Activated CD4-positive, CD25-positive, alpha-beta regulatory T cell treated with anti-CD3 and anti-CD28 coated beads, Interleukin-2, amount 50 U/mL, for 72 hours (primary cell): ENCODE results near the gene PXYLP1.
"Not testable (repeated sequence)": the region's sequence is repeated elsewhere in the genome, so short reads cannot be mapped to it uniquely, and the experiment has no call there.

Experiments
- DNase-seq: peaks from one replicate; pipeline ENCODE4 v3.0.0; 2021

The PXYLP1 gene

DNA sequence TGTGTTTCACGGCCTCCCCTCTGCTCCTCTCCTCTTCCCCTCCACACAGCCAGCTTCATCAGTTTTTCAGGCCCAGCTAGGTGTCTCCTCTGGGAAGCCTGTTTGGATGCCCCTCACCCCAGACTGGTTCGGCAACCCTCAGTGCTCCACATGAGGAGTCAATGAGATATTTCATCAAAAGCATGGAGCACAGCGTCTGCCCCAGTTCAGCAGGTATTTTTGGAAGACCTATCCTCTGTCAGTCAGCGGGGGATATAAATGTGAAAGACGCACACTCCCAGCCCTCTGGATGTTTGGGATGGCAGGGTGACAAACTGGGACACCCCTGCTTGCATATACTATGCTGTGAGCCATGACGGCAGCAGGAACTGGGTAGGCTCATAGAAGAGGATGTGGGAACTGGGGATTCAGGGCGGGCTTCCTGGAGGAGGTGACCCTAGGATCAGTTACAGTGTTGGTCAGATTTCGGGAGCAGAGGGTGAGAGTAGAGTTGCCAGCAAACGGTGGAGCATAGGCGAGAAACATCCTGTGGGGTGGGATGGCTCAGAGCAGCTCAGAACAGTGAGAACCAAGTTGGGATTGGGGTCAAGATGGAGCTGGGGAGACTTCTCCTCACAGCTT lies 42.9 kb downstream of the PXYLP1 start:
- DNase-seq = no peak

DNA sequence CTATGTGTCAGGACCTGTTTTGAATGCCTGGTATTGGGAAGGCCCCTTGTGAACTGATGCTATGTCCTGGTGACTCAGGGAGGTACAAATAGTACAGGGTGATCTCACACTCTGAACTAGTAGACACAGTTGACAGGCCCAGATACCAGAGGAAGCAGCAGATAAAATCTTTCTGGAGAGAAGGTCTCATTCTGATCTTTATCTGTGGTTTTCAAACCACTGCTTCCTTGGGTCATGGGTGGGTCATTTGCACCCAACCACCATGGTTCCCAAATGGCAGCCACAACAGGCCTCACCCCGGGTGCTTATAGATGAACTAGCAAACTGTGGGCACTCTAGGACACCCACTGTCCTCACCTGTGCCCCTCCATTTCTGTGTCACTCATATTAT lies 43.4 kb downstream of the PXYLP1 start:
- DNase-seq = no peak

DNA sequence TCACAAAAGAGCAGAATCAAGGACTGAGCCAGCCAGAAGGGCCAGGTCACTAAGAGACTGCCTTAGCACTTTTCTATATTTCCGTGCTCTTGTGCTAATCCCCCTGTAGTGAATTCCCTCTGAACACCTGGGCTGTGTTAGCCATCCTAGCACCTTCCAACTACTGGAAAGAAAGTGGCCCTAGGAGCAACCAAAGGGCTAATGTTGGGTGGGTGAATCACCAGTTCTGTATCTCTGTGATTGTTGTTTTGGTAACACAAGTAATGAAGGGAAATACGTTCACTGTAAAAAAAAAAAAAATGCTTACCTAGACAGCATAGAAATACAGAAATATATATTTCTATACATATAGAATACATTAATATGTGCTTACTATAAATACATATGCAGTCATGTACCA lies 43.9 kb downstream of the PXYLP1 start:
- no peak for DNase-seq

DNA sequence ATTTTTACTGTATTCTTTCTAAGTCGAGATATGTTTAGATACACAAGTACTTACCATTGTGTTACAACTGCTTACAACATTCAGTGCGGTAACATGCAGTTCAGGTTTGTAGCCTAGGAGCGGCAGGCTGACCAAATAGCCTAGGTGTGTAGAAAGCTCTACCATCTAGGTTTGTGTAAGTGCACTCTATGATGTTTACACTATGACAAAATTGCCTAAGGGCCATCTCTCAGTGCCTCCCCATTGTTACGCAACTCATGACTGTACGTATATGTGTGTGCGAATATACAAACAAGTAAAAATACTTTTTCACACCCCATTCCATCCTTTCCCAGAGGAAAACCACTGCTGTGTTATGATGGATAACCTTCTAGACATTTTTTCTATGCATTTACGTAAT lies 44.3 kb downstream of the PXYLP1 start:
- DNase-seq = no peak

DNA sequence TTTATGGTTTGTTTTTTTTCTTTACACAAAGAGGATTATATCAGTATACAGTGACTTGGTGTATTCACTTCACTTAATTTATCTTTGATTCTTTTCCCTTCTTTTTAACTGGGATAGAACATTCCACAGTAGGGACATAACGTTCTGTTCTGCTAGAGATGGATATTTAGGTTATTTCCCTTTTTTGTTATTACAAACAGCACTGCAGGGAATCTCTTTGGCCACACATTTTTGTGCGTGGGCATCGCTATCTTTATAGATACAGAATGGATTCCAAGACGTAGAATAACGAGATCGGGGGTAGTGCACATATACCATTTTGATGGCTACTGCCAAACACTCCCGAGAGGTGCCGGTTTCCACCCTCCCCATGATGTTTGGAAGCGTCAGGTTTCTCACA lies 44.8 kb downstream of the PXYLP1 start:
- no peak for DNase-seq

DNA sequence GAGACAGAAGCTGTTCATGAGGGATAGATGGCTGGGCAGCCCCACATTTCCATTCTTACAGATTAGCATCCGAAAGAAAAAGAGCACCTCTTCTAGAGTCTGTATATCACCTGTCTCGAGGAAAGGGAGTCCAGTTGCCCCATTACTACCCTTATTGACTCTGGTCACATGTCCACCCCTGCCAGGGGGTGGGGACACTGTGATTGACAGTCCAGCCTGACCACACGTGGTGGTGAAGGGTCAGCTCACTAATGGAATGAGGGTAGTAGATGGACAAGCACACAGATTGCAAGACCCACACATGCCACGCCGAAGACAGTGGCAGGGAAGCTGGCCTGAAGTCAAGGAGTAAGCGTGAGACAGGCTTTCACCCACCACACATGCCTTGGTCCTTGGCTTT lies 45.8 kb downstream of the PXYLP1 start:
- DNase-seq = no peak

DNA sequence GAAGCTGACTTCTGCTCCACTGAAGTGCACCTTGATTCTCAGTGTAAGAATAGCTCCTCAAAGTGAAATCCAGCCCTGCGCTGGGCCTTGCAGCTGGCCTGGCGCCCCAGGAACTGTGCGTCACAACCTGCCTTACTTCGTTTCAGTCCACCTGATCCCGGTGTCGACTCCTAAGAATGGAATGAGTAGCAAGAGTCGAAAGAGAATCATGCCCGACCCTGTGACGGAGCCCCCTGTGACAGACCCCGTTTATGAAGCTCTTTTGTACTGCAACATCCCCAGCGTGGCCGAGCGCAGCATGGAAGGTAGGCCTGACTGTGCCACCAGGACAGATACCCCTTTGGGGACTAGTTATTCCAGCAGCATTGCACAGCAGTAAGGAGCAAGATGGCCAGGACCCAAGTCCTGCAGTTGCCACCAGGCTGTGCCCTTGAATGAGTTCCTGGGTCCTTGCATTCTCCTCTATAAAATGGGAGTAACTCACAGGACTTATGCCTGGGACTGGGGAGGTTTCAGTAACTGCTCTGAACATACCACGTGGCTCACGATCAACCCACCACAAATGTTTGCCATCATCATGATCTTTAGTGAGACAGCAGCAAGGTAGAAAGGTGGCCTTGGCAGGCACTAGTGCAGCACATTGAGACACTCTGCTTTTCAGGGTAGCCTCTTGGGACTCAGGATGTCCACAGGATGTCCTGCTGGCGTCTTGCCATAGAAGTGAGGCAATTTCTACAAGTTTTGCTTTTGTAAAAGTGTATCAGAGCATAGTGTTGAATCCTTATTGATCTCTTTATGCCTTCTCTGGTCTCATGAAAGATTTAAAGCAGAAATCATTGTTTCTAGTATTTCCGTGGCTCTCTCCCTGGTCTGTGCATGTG lies 46.8 kb downstream of the PXYLP1 start:
- no peak for DNase-seq

DNA sequence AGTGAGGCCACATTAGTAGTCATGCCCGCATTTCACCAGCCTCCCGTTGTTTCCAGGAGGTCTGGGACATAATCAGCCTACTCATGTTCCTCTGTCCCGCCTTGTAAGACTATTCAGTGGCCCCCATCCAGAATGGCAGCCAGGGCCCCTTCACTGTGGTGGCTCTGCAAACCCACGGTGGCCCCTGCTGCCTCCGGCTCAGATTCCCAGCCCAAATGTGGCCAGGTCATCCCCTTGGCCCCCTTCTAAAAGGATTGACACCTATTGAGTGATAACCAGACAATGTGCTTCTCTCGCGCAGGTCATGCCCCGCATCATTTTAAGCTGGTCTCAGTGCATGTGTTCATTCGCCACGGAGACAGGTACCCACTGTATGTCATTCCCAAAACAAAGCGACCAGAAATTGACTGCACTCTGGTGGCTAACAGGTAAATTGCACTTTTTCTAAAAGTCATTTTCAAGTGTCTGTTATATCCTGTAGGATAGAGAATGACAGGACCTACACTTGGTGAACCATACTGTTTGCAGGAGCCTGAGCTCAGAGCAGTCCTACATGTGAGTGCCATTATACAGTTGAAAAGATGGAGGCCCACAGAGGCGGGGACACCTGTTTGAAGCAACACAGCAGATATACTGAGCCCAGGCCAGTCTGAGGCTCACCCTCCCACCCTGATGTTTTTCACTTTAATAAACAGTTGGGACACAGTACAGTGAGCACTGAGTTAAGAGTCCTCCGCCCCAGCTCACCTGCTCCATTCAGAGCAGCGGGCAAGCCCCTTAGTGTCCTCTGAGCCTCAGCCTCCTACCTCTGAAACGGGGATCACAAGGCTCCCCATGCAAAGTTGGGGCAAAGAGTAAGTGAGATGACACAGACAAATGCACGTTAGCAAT lies 47.7 kb downstream of the PXYLP1 start:
- no peak for DNase-seq

DNA sequence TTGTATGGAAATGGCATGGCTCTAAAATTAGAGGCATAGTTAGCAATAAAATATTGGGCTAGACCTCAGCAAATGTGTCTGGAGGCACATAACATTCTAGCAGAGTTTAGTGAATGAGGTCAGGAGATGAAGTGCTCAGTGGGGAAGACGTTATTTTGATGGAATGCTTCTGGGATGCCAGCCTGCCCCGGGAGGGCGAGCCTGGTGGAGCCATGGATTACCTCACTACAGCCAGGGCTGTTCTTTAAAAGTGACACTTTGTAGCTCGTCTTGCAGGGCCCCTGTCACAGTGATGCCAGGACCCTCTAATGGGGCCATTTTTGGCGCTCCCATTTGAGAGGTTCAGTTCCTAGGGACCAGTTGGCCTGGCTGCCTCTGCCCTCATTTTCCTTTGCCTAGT lies 48.5 kb downstream of the PXYLP1 start:
- no peak for DNase-seq

DNA sequence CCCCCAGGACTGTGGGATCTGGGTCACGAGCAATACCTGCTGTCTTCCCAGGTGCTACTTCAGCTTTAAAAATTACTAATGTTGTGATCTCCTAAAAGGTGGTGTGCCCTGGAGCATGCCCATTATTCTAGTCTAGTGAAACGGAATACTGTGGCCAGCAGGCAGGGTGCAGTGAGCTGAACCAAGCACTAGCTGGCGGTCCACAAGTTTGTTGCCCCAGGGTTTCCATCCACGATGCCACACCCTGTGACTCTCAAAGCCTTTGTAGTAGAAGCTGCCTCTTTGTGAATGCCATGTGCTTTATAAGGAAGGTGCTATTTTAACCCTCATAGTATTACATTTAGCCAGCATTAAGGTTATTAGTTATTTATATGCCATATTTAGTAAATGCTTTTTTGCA lies 49.1 kb downstream of the PXYLP1 start:
- no peak for DNase-seq

DNA sequence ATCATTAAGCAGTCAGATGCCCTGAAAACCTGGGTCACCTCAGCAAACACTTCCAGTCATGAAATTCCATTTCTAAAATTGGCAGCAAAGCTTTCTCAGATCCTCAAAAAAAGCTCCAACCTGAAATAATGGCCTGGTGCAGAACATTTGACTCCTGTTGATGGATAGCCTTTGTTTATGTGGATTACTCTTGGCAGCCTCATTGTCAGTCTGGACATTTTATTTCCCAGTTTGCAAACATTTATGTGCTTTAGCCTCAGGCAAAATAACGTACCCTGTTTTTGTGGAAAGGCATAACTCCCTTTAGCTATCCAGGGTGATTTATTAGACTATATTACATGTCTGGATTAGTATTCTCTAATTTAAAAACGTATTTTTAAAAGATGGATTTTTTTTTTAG lies 53.9 kb downstream of the PXYLP1 start:
- DNase-seq = no peak

DNA sequence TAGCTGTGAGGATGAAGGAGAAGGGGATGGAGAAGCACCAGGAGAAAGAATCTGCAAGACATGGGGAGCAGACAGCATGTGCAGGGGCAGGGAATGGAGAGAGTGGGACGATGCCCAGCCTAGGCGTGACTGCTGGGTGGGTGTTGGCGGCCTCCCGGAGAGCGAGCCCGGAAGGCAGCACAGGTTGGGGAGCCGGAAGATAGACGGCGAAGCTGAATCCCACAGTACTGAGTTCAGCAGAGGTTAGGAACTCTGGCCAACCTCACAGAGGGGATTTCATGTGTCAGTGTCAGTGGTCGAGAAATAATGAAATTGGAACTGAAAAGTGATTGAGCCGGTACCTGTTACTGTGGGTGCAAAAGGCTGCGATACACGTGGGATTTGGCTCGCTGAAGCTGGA lies 55.2 kb downstream of the PXYLP1 start:
- DNase-seq = no peak

DNA sequence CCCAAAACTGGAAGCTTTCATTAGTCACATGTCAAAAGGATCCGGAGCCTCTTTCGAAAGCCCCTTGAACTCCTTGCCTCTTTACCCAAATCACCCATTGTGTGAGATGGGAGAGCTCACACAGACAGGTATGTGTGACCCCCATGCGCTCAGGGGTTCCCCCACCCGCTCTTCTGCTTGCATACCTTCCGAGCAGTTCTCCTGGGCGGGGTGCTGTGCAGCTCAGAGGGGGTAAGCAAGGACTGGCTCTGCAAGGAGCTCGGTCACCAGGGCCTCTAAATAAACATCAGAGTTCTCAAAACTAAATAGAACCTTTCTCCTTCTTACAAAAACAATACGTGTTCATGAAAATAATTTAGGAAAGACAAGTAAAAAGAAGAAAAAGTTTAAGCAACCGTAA lies 55.7 kb downstream of the PXYLP1 start:
- no peak for DNase-seq

DNA sequence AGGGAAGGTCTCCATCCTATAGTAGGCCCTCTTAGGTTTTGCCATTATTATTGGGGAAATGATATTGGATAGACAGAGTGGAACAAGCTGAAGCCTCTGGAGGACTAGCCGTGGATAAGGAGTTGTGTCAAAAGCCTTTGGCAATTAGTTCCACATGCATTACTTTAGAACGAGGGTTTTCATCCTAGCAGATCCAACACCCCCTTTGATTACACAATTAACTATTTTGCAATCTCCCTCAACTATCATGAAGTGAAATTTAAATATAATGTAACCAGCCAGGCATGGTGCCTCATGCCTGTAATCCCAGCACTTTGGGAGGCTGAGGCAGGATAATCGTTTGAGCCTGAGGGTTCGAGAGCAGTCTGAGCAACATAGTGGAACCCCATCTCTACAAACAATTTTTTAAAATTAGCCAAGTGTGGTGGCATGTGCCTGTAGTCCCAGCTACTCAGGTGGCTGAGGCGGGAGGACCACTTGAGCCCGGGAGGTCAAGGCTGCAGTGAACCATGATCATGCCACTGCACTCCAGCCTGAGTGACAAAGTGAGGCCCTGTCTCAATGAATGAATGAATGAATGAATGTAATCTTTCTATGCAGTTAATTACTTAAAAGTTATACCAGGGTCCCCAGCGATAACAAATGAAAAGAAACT lies 56.8 kb downstream of the PXYLP1 start:
- DNase-seq = no peak

DNA sequence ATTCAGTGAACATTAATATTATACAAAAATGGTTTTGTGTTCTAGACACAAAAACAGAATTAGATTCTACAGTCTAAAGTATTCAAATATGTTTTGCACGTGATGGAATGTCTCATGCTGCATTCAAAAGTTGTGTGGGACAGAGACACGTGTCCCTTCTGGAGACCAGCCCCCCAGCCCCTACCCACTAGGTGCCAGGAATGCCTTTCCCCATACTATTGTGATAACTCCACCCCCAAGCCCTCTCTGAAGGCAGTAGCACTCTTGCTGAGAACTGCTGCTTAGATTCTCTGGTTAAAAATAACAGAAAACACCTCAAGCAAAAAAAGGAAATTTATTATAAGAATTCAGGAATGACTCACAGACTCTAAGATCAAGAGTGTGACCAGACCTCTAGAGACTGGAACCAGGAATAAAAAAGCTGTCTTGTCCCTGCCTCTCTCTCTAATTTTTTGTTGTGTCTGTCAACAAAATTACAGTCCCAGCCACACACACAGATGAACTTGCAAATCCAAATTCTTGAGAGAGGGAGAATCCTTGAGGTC lies 57.7 kb downstream of the PXYLP1 start:
- DNase-seq = no peak

DNA sequence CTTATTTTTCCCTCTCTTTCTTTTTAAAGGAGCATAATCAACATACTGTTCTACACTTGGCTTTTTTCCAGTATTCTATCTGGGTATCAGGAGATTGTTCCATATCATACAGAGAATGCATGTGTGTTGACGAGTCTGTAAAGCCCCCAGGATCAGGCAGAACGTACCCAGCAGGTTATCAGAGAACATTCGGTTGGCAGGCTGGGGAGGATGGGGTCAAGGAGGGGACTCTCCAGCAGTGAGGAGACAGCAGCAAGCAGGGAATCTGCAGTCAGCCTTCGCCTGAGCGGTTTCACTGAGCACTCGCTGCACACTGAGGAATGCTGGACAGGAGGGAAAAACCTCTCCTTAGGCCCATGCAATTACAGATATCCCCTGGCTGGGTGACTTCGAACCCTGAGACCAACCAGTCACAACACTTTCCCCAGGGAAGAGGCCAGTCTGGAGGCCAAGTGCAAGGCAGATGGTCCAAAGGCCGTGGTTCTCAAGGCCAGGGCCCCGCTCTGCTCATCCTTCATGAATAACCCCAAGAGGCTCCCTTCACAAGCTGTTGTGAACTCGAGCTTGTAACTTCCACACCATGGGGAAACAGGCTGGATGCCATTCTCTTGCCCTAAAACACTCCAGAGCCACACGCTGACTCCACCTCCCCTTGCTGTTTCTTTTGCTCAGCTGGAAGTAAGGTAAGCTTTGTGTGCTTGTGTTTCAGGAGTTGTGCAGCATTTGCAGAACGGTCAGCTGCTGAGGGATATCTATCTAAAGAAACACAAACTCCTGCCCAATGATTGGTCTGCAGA lies 60.1 kb downstream of the PXYLP1 start:
- no peak for DNase-seq

DNA sequence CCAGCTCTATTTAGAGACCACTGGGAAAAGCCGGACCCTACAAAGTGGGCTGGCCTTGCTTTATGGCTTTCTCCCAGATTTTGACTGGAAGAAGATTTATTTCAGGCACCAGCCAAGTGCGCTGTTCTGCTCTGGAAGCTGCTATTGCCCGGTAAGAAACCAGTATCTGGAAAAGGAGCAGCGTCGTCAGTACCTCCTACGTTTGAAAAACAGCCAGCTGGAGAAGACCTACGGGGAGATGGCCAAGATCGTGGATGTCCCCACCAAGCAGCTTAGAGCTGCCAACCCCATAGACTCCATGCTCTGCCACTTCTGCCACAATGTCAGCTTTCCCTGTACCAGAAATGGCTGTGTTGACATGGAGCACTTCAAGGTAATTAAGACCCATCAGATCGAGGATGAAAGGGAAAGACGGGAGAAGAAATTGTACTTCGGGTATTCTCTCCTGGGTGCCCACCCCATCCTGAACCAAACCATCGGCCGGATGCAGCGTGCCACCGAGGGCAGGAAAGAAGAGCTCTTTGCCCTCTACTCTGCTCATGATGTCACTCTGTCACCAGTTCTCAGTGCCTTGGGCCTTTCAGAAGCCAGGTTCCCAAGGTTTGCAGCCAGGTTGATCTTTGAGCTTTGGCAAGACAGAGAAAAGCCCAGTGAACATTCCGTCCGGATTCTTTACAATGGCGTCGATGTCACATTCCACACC lies 60.9 kb downstream of the PXYLP1 start:
- no peak for DNase-seq

DNA sequence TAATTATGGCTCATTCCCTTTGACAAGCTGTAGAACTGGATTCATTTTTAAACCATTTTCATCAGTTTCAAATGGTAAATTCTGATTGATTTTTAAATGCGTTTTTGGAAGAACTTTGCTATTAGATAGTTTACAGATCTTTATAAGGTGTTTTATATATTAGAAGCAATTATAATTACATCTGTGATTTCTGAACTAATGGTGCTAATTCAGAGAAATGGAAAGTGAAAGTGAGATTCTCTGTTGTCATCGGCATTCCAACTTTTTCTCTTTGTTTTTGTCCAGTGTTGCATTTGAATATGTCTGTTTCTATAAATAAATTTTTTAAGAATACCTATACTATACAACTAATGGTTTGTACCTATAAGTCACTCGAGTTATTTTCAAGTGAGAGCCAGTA lies 62.7 kb downstream of the PXYLP1 start:
- DNase-seq = no peak

DNA sequence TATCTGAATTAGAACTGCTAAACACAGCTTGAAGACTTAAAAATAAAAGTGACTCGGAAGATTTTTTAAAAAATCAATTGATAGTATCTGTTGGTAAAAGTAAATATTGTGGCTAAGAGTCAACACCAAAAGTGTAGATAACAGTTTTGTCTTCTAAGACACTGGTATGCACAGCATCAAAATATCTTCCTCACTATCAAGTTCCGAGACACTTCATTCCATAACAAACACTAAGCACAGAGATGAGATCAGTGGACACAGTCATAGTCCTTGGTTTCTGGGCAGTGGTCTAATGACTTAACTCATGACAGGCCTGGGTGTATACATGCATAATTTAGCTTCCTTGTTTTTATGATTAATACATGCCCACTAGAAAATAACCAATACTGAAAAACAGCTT lies 63.2 kb downstream of the PXYLP1 start:
- DNase-seq = no peak

DNA sequence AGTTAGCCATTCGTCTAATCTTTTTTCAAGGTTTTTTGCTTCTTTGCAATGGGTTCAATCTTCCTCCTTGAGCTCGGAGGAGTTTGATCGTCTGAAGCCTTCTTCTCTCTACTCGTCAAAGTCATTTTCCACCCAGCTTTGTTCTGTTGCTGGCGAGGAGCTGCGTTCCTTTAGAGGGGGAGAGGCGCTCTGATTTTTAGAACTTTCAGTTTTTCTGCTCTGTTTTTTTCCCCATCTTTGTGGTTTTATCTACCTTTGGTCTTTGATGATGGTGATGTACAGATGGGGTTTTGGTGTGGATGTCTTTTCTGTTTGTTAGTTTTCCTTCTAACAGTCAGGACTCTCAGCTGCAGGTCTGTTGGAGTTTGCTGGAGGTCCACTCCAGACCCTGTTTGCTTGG lies 68.8 kb downstream of the PXYLP1 start:
- not testable (repeated sequence) for DNase-seq
